H1 (cell line): ENCODE measurements around the gene EML1. TPM values are rescaled to one million over a fixed set of nuclear protein-coding genes. Genes with fewer than 3 reads are reported as not detected.

Experiments used
- CTCF ChIA-PET: fragments of 300-600 bp; sonication (Branson Sonifier 250); formaldehyde crosslinking; loops from one replicate; lab custom pipeline; 2021; ENCODE audit not compliant: partially characterized antibody; lab: Charles Lee
- POLR2A ChIA-PET: fragments of 300-600 bp; sonication (Branson Sonifier 250); formaldehyde crosslinking; loops from one replicate; lab custom pipeline; 2021; ENCODE audit warnings: inconsistent platforms; ENCODE audit not compliant: partially characterized antibody; lab: Charles Lee
- DNase-seq, 2 experiments: peaks; one replicate each; pipeline versions ENCODE4 v3.0.0 to v3.0.0-alpha.2; 2010 to 2022; ENCODE audit warnings: low spot score in 2 of 2, low read depth in 1 of 2, mixed read lengths in 1 of 2
- FAIRE-seq: peaks from 2 replicates; lab custom pipeline; 2011; peaks lifted over from hg19 to GRCh38; lab: Jason Lieb, UNC
- H2AFZ ChIP-seq: 2 replicates; pipeline ENCODE4 v1.8.1; 2012; ENCODE audit warnings: low read length, inconsistent platforms
- H2AK5ac ChIP-seq: 2 replicates; pipeline ENCODE4 v1.6.1; 2013; ENCODE audit warnings: low read depth, low read length
- H2BK120ac ChIP-seq: replicated peaks from 2 replicates; pipeline ENCODE3; 2013; ENCODE audit warnings: low read depth, low read length, inconsistent platforms
- H2BK12ac ChIP-seq: 2 replicates; pipeline ENCODE4 v1.6.1; 2013; ENCODE audit warnings: low read depth, low read length
- H2BK15ac ChIP-seq: 2 replicates; pipeline ENCODE4 v1.6.1; 2013; ENCODE audit warnings: low read length
- H2BK20ac ChIP-seq: 2 replicates; pipeline ENCODE4 v1.6.1; 2013; ENCODE audit warnings: low read length
- H2BK5ac ChIP-seq: 2 replicates; pipeline ENCODE4 v1.6.1; 2013; ENCODE audit warnings: low read depth, low read length
- H3K14ac ChIP-seq: 2 replicates; pipeline ENCODE4 v1.6.1; 2013; ENCODE audit warnings: inconsistent platforms; ENCODE audit not compliant: insufficient read length
- H3K18ac ChIP-seq: 2 replicates; pipeline ENCODE4 v1.6.1; 2013; ENCODE audit warnings: low read length; ENCODE audit errors: extremely low read depth
- H3K23ac ChIP-seq: 2 replicates; pipeline ENCODE4 v1.6.1; 2013; ENCODE audit warnings: inconsistent platforms; ENCODE audit not compliant: insufficient read length
- H3K23me2 ChIP-seq: 2 replicates; pipeline ENCODE4 v1.6.1; 2013; ENCODE audit warnings: low read depth, low read length
- H3K27ac ChIP-seq: 2 replicates; pipeline ENCODE4 v1.6.1; 2011; ENCODE audit warnings: low read depth, low read length, inconsistent platforms
- H3K27me3 ChIP-seq, 4 experiments: replicated peaks in 1 of 4; 1 replicate in 1 of 4; 2 replicates in 3 of 4; pipeline versions ENCODE4 v1.6.1 to v1.8.1; 2011 to 2013; ENCODE audit warnings: low read length in 3 of 4, mild to moderate bottlenecking in 3 of 4, inconsistent platforms in 2 of 4, mixed read lengths in 2 of 4, moderate library complexity in 1 of 4; ENCODE audit not compliant: control insufficient read depth in 3 of 4, insufficient read depth in 3 of 4; ENCODE audit errors: extremely low read depth in 1 of 4
- H3K36me3 ChIP-seq, 4 experiments: 2 replicates each; pipeline versions ENCODE4 v1.6.1 to v1.8.1; 2011 to 2013; ENCODE audit warnings: mild to moderate bottlenecking in 4 of 4, low read length in 3 of 4, moderate library complexity in 2 of 4, control low read depth in 1 of 4, inconsistent platforms in 1 of 4; ENCODE audit not compliant: insufficient read depth in 4 of 4, control insufficient read depth in 2 of 4
- H3K4ac ChIP-seq: replicated peaks from 2 replicates; pipeline ENCODE3; 2013; ENCODE audit warnings: low read length, low read depth, mixed read lengths, inconsistent platforms; ENCODE audit not compliant: insufficient read length
- H3K4me1 ChIP-seq, 4 experiments: replicated peaks in 1 of 4; 1 replicate in 1 of 4; 2 replicates in 3 of 4; pipeline versions ENCODE4 v1.6.1 to v1.8.1; 2011 to 2013; ENCODE audit warnings: low read length in 3 of 4, inconsistent platforms in 2 of 4, mixed read lengths in 1 of 4; ENCODE audit not compliant: insufficient read depth in 4 of 4, control insufficient read depth in 3 of 4
- H3K4me2 ChIP-seq, 2 experiments: 2 replicates each; pipeline versions ENCODE4 v1.6.1 to v1.8.1; 2011 to 2013; ENCODE audit warnings: low read depth in 2 of 2, low read length in 2 of 2, control low read depth in 1 of 2, inconsistent platforms in 1 of 2, mild to moderate bottlenecking in 1 of 2; ENCODE audit not compliant: insufficient read depth in 1 of 2
- H3K4me3 ChIP-seq, 4 experiments: fragments of 200-600, 300-600 bp in 1 of 4; sonication (generic), shearing (Covaris generic), sonication (Bioruptor Twin) in 1 of 4; 2 replicates each; pipeline versions ENCODE4 v1.5.1 to v1.8.1; 2011 to 2016; ENCODE audit warnings: low read length in 4 of 4, low read depth in 3 of 4, control low read depth in 2 of 4, inconsistent platforms in 2 of 4, mild to moderate bottlenecking in 2 of 4, mixed read lengths in 1 of 4, moderate library complexity in 1 of 4; ENCODE audit not compliant: insufficient read depth in 2 of 4; ENCODE audit errors: extremely low read depth in 1 of 4
- H3K56ac ChIP-seq: replicated peaks from 2 replicates; pipeline ENCODE3; 2013; ENCODE audit warnings: low read depth, mild to moderate bottlenecking, mixed read lengths, low read length, inconsistent platforms; ENCODE audit not compliant: insufficient read length
- H3K79me1 ChIP-seq: 2 replicates; pipeline ENCODE4 v1.6.1; 2013; ENCODE audit warnings: low read depth, low read length, control low read depth
- H3K79me2 ChIP-seq, 2 experiments: 2 replicates each; pipeline versions ENCODE4 v1.6.1 to v1.8.1; 2012 to 2013; ENCODE audit warnings: low read length in 2 of 2, mild to moderate bottlenecking in 2 of 2, inconsistent platforms in 1 of 2; ENCODE audit not compliant: insufficient read depth in 2 of 2, control insufficient read depth in 1 of 2
- H3K9ac ChIP-seq, 4 experiments: replicated peaks in 1 of 4; 1 replicate in 1 of 4; 2 replicates in 3 of 4; pipeline versions ENCODE4 v1.6.1 to v1.8.1; 2011 to 2013; ENCODE audit warnings: low read depth in 3 of 4, low read length in 3 of 4, control low read depth in 2 of 4, mild to moderate bottlenecking in 2 of 4, moderate library complexity in 2 of 4, inconsistent platforms in 1 of 4; ENCODE audit errors: extremely low read depth in 1 of 4
- H3K9me3 ChIP-seq, 2 experiments: 2 replicates each; pipeline versions ENCODE4 v1.6.1 to v1.8.1; 2012 to 2013; ENCODE audit warnings: mild to moderate bottlenecking in 2 of 2, moderate library complexity in 2 of 2, control low read depth in 1 of 2, inconsistent platforms in 1 of 2, low read depth in 1 of 2, low read length in 1 of 2, mixed read lengths in 1 of 2; ENCODE audit not compliant: insufficient read depth in 2 of 2
- H4K20me1 ChIP-seq, 2 experiments: replicated peaks in 1 of 2; 2 replicates each; pipeline versions ENCODE3 to v1.8.1; 2011 to 2013; ENCODE audit warnings: inconsistent platforms in 2 of 2, low read length in 2 of 2, mild to moderate bottlenecking in 1 of 2; ENCODE audit not compliant: insufficient read depth in 2 of 2, control insufficient read depth in 1 of 2
- H4K5ac ChIP-seq: 2 replicates; pipeline ENCODE4 v1.6.1; 2013; ENCODE audit warnings: low read length, low read depth, mixed read lengths, inconsistent platforms; ENCODE audit not compliant: insufficient read length
- H4K8ac ChIP-seq: 2 replicates; pipeline ENCODE4 v1.8.0; 2013; ENCODE audit warnings: mild to moderate bottlenecking, moderate library complexity, low read length, inconsistent platforms; ENCODE audit not compliant: insufficient read depth; ENCODE audit errors: extremely low read depth
- H4K91ac ChIP-seq: replicated peaks from 2 replicates; pipeline ENCODE3; 2013; ENCODE audit warnings: low read length, mixed read lengths, inconsistent platforms; ENCODE audit not compliant: insufficient read length
- BRCA1 ChIP-seq: IDR thresholded peaks from 2 replicates; pipeline ENCODE4 v1.6.1; 2012; ENCODE audit warnings: low read depth, low read length, improper control_type of control experiment
- EP300 ChIP-seq, 2 experiments: IDR thresholded peaks; 1 replicate in 1 of 2; 2 replicates in 1 of 2; pipeline ENCODE4 v1.6.1; 2011 to 2012; ENCODE audit warnings: low read depth in 2 of 2, low read length in 2 of 2, mild to moderate bottlenecking in 2 of 2, borderline replicate concordance in 1 of 2, inconsistent platforms in 1 of 2, moderate library complexity in 1 of 2
- GABPA ChIP-seq: IDR thresholded peaks from 2 replicates; pipeline ENCODE4 v1.6.1; 2011; ENCODE audit warnings: mild to moderate bottlenecking, low read length, moderate library complexity, borderline replicate concordance; ENCODE audit not compliant: insufficient read depth
- HDAC2 ChIP-seq, 2 experiments: fragments of 300-600 bp in 1 of 2; sonication (generic) in 1 of 2; IDR thresholded peaks; 2 replicates each; pipeline ENCODE4 v1.6.1; 2011 to 2012; ENCODE audit warnings: low read depth in 2 of 2, low read length in 2 of 2, mild to moderate bottlenecking in 2 of 2, moderate library complexity in 2 of 2, borderline replicate concordance in 1 of 2, inconsistent platforms in 1 of 2
- HDAC6 ChIP-seq: IDR thresholded peaks from one replicate; pipeline ENCODE4 v1.7.1; 2012; ENCODE audit warnings: low read depth, mild to moderate bottlenecking, inconsistent platforms, low read length, moderate library complexity
- NANOG ChIP-seq: IDR thresholded peaks from 2 replicates; pipeline ENCODE4 v1.6.1; 2011; ENCODE audit warnings: low read length, low read depth, mild to moderate bottlenecking, inconsistent platforms; ENCODE audit not compliant: insufficient read depth, poor library complexity, severe bottlenecking
- NRF1 ChIP-seq: IDR thresholded peaks from 2 replicates; pipeline ENCODE4 v1.6.1; 2011; ENCODE audit warnings: mild to moderate bottlenecking, low read depth, low read length, improper control_type of control experiment
- RXRA ChIP-seq: IDR thresholded peaks from 2 replicates; pipeline ENCODE4 v1.6.1; 2011; ENCODE audit warnings: low read depth, mild to moderate bottlenecking, low read length, moderate library complexity; ENCODE audit not compliant: insufficient read depth
- SP4 ChIP-seq: IDR thresholded peaks from 2 replicates; pipeline ENCODE4 v1.6.1; 2012; ENCODE audit warnings: low read length, inconsistent platforms
- SRF ChIP-seq: IDR thresholded peaks from 2 replicates; pipeline ENCODE4 v1.6.1; 2011; ENCODE audit warnings: mild to moderate bottlenecking, low read depth, low read length, moderate library complexity
- TEAD4 ChIP-seq: IDR thresholded peaks from 2 replicates; pipeline ENCODE4 v1.6.1; 2012; ENCODE audit warnings: low read depth, low read length, inconsistent platforms, mixed read lengths
- WGBS, 2 experiments: shearing (Covaris generic) in 1 of 2; methylation state at CpG; one replicate each; pipeline versions ENCODE4 v1.1.6 to v1.1.7; 2013 to 2015; ENCODE audit warnings: low lambda C conversion rate in 2 of 2, mixed read lengths in 2 of 2, inconsistent platforms in 1 of 2, low coverage in 1 of 2, missing lambda C conversion rate in 1 of 2; ENCODE audit not compliant: insufficient replicate concordance in 2 of 2, insufficient coverage in 1 of 2, insufficient read length in 1 of 2; ENCODE audit errors: extremely low coverage in 1 of 2, missing lambda C conversion rate in 1 of 2; 5-methylcytosine and 5-hydroxymethylcytosine counted together
- polyA plus RNA-seq, 7 experiments: library from polyadenylated mRNA; depleted of rRNA in 3 of 7; stranded (reverse) in 5 of 7; unstranded in 2 of 7; fragments of >200 nt in 5 of 7; fragments of 200-250 nt in 2 of 7; gene quantifications; 1 replicate in 5 of 7; 2 replicates in 1 of 7; 4 replicates in 1 of 7; pipeline versions ENCODE4 v1.2.1 to v1.2.3, GENCODE V29; 2011 to 2013; ENCODE audit warnings: missing spikeins in 2 of 7, mixed read lengths in 2 of 7
- total RNA-seq: library from RNA; stranded (reverse); fragmentation: NEBNext Ultra II Directional; extraction: Animal tissue kit (Norgen Biotek cat#: 25700); gene quantifications from 2 replicates; pipeline ENCODE4 v1.2.1, GENCODE V29; 2021

Gene EML1
- total and polyA plus RNA-seq, 2 of the 8 experiments (the other 6 are each of a cell fraction or from before 2014, with no cell fraction given): 11.1 to 24.7 TPM

DNA sequence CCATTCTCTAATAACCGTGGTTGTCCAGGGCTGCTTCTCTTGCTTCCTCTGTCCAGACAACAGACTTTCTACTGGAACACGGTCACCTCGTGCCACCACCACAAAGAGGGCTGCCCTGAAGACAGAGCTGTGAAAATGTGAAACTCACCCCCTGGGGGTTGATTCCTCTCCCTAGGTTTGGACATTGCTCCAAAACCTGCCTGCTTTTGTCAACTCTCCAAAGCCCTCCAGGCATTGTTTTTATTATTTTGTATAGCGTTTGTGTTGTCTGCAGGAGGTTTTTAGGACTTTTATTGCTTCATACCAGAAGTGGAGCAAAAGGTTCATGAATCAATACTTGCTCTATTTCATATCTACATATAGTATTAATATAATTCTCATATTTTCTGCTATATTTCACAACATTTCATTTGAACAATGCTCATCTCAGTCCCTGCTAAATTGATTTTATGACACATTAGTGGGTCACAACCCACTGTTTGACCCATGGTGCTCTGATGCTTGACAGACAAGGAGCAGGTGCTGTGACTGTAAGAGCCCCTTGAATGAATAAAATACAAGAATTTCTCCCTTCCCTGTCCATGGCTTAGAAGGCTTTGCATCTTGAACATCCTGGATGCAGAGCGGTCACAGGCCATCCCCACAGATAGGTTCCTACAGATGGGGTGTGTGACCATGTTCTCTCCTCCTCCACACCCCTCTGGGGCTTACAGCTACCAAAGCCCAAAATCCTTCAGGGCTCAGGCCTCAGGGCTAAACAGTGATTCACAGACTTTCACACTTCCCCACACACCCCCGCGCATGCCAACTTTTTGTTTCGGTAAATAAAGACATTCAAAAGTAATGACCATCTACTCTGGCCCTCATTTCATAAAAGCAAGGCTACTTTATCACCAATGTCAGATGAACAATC lies 20.6 kb upstream of the EML1 start:
- Histone ChIP-seq H3K56ac (no peak overlapping the region), H3K23ac (no peak overlapping the region), H2BK5ac (no peak overlapping the region), H3K18ac (no peak overlapping the region), H2AFZ (no peak overlapping the region), H3K4me1 (peaks cover 12 to 31% (median 22%) of the 10 kb centered on the region in 4 experiments), H2BK12ac (no peak overlapping the region), H2BK120ac (no peak overlapping the region), H3K79me1 (no peaks in the 10 kb centered on the region), H3K79me2 (no peaks in the 10 kb centered on the region), H2AK5ac (no peak overlapping the region), H2BK20ac (no peak overlapping the region), H4K20me1 (no peaks in the 10 kb centered on the region), H3K27ac (no peak overlapping the region), H3K4me3 (no peak overlapping the region), H3K4me2 (no peak overlapping the region), H4K5ac (peak overlapping the region; percentile 26), H3K27me3 (no peaks in the 10 kb centered on the region), H3K9me3 (no peaks in the 10 kb centered on the region), H3K4ac (peak overlapping the region; percentile 83), H3K14ac (no peak overlapping the region), H2BK15ac (0 out of 2 replicates have a peak overlapping the region, but pooled peaks have one; percentile 19), H3K36me3 (no peaks in the 10 kb centered on the region), H3K9ac (no peak overlapping the region), H4K91ac (peak overlapping the region; percentile 54), H4K8ac (no peak overlapping the region), H3K23me2 (no peaks in the 10 kb centered on the region)
- ChIA-PET POLR2A (no interaction called here), CTCF (interaction anchor here (1.0 to 2.4 kb wide), 5 partner anchors 15 to 30 kb away, joined by 3 to 9 read pairs (median 3); partner anchors contain the start of gene EML1)
- no peak for DNase-seq
- 81% methylated on average over 8 of the region's 8 CpGs; no CpG with 5 or more reads in 1 of the 2 experiments for WGBS, 2 experiments
- FAIRE-seq: no peak
- no peak for TF ChIP-seq BRCA1
- no peak for TF ChIP-seq TEAD4
- no peak for TF ChIP-seq GABPA
- no peak for TF ChIP-seq RXRA
- TF ChIP-seq NRF1: no peak
- no peak for TF ChIP-seq SP4
- no peak for TF ChIP-seq HDAC6
- no peak for TF ChIP-seq SRF
- TF ChIP-seq NANOG: no peak
- no peak for TF ChIP-seq EP300 (IDR thresholded peaks at IDR 0.05; ENCODE audit: borderline replicate concordance in 1 of 2, low read depth in 2 of 2, low read length in 2 of 2)
- TF ChIP-seq HDAC2 (IDR thresholded peaks at IDR 0.05; ENCODE audit: borderline replicate concordance in 1 of 2, low read depth in 2 of 2, low read length in 2 of 2): no peak
